WTC11 (cell line): ENCODE results near the gene NFATC2IP. TPM values are rescaled to one million over a fixed set of nuclear protein-coding genes. Genes with fewer than 3 reads are reported as not detected.

Source experiments
- ATAC-seq: fragments of 200-7000 bp; cut with Tn5 transposase; 2 replicates; pipeline ENCODE4 v1.10.0; 2021; ENCODE audit warnings: mild to moderate bottlenecking, moderate library complexity
- CTCF ChIA-PET: fragments of 300-600 bp; sonication (Branson Sonifier 250); formaldehyde crosslinking; loops from one replicate; lab custom pipeline; 2021; ENCODE audit warnings: antibody characterized with exemption; lab: Charles Lee
- POLR2A ChIA-PET: fragments of 350-600 bp; sonication (Branson Sonifier 250); formaldehyde crosslinking; loops from one replicate; lab custom pipeline; 2021; ENCODE audit warnings: antibody characterized with exemption; lab: Charles Lee
- DNase-seq: peaks from one replicate; pipeline ENCODE4 v3.0.0; 2021; ENCODE audit warnings: low spot score
- H3K27ac Mint-ChIP-seq: 2 replicates; pipeline ENCODE4 v1.8.0; 2021; ENCODE audit warnings: mixed read lengths
- H3K27me3 Mint-ChIP-seq: 2 replicates; pipeline ENCODE4 v1.8.0; 2021; ENCODE audit warnings: low read depth, mild to moderate bottlenecking, moderate library complexity, mixed read lengths
- H3K36me3 Mint-ChIP-seq: 2 replicates; pipeline ENCODE4 v1.8.0; 2021; ENCODE audit warnings: mixed read lengths
- H3K4me1 Mint-ChIP-seq: 2 replicates; pipeline ENCODE4 v1.8.0; 2022; ENCODE audit warnings: mixed read lengths
- H3K4me3 Mint-ChIP-seq: 2 replicates; pipeline ENCODE4 v1.8.0; 2021; ENCODE audit warnings: mild to moderate bottlenecking, moderate library complexity, mixed read lengths
- H3K9me3 Mint-ChIP-seq: 2 replicates; pipeline ENCODE4 v1.8.0; 2021; ENCODE audit warnings: mixed read lengths
- AR ChIP-seq: fragments of 250-450 bp; sonication (Bioruptor Pico); IDR thresholded peaks from 2 replicates; pipeline ENCODE4 v1.9.0; 2021; ENCODE audit warnings: mild to moderate bottlenecking
- ATF1 ChIP-seq: sonication (generic); formaldehyde crosslinking; IDR thresholded peaks from 2 replicates; pipeline ENCODE4 v1.8.1; 2023; ENCODE audit warnings: mild to moderate bottlenecking, moderate library complexity, missing genetic modification reagents
- ESRRA ChIP-seq: sonication (generic); formaldehyde crosslinking; IDR thresholded peaks from 2 replicates; pipeline ENCODE4 v1.8.1; 2022; ENCODE audit warnings: mild to moderate bottlenecking, missing genetic modification reagents, borderline replicate concordance
- GTF2I ChIP-seq: fragments of 250-450 bp; sonication (Bioruptor Pico); conservative IDR thresholded peaks from 2 replicates; pipeline ENCODE4 v1.4.0; 2021; ENCODE audit warnings: mild to moderate bottlenecking
- NFE2L1 ChIP-seq: sonication (generic); formaldehyde crosslinking; IDR thresholded peaks from 2 replicates; pipeline ENCODE4 v1.8.1; 2023; ENCODE audit warnings: missing genetic modification reagents
- RORB ChIP-seq: fragments of 250-450 bp; sonication (Bioruptor Pico); IDR thresholded peaks from 2 replicates; pipeline ENCODE4 v1.9.0; 2021; ENCODE audit warnings: mild to moderate bottlenecking
- SMAD4 ChIP-seq: sonication (generic); formaldehyde crosslinking; IDR thresholded peaks from 2 replicates; pipeline ENCODE4 v1.8.0; 2022; ENCODE audit warnings: mild to moderate bottlenecking, missing genetic modification reagents
- SP1 ChIP-seq: sonication (generic); formaldehyde crosslinking; conservative IDR thresholded peaks from 2 replicates; pipeline ENCODE4 v1.8.1; 2022; ENCODE audit warnings: missing genetic modification reagents
- TCF7 ChIP-seq: sonication (generic); formaldehyde crosslinking; IDR thresholded peaks from 2 replicates; pipeline ENCODE4 v1.8.0; 2022; ENCODE audit warnings: mild to moderate bottlenecking, low read depth, missing genetic modification reagents, moderate library complexity
- TEAD1 ChIP-seq: sonication (generic); formaldehyde crosslinking; IDR thresholded peaks from 2 replicates; pipeline ENCODE4 v1.8.0; 2022; ENCODE audit warnings: mild to moderate bottlenecking, missing genetic modification reagents
- ZMAT4 ChIP-seq: fragments of 250-450 bp; sonication (Bioruptor Pico); IDR thresholded peaks from 2 replicates; pipeline ENCODE4 v1.9.0; 2021; ENCODE audit warnings: mild to moderate bottlenecking
- ZNF121 ChIP-seq: sonication (generic); formaldehyde crosslinking; IDR thresholded peaks from 2 replicates; pipeline ENCODE4 v1.8.0; 2023; ENCODE audit warnings: missing genetic modification reagents
- ZNF396 ChIP-seq: fragments of 250-450 bp; sonication (Bioruptor Pico); IDR thresholded peaks from 2 replicates; pipeline ENCODE4 v1.8.0; 2021; ENCODE audit warnings: mild to moderate bottlenecking, moderate library complexity, borderline replicate concordance
- ZNF671 ChIP-seq: fragments of 250-450 bp; sonication (Bioruptor Pico); IDR thresholded peaks from 2 replicates; pipeline ENCODE4 v1.8.0; 2021; ENCODE audit warnings: mild to moderate bottlenecking
- total RNA-seq: library from RNA; stranded (reverse); gene quantifications from 3 replicates; pipeline ENCODE4 v1.2.3, GENCODE V29; 2021
- TF ChIP-seq, protein P1 (sequence below): sonication (generic); formaldehyde crosslinking; IDR thresholded peaks from 2 replicates; pipeline ENCODE4 v1.8.1; 2023; ENCODE audit warnings: mild to moderate bottlenecking, missing genetic modification reagents
- TF ChIP-seq, protein P2 (sequence below): sonication (generic); formaldehyde crosslinking; IDR thresholded peaks from 2 replicates; pipeline ENCODE4 v1.8.0; 2022; ENCODE audit warnings: mild to moderate bottlenecking, missing genetic modification reagents
- TF ChIP-seq, protein P3 (sequence below): fragments of 250-450 bp; sonication (Bioruptor Pico); IDR thresholded peaks from 2 replicates; pipeline ENCODE4 v1.9.0; 2021; ENCODE audit warnings: moderate library complexity, mild to moderate bottlenecking, inconsistent platforms, borderline replicate concordance
- TF ChIP-seq, protein P4 (sequence below): sonication (generic); formaldehyde crosslinking; IDR thresholded peaks from 2 replicates; pipeline ENCODE4 v1.8.0; 2023; ENCODE audit warnings: mild to moderate bottlenecking, missing genetic modification reagents
- TF ChIP-seq, protein P5 (sequence below): sonication (generic); formaldehyde crosslinking; IDR thresholded peaks from 2 replicates; pipeline ENCODE4 v1.8.0; 2022; ENCODE audit warnings: mild to moderate bottlenecking, missing genetic modification reagents

NFATC2IP gene
- total RNA-seq, 1 experiment from 2014 or later = 66.6 TPM

DNA sequence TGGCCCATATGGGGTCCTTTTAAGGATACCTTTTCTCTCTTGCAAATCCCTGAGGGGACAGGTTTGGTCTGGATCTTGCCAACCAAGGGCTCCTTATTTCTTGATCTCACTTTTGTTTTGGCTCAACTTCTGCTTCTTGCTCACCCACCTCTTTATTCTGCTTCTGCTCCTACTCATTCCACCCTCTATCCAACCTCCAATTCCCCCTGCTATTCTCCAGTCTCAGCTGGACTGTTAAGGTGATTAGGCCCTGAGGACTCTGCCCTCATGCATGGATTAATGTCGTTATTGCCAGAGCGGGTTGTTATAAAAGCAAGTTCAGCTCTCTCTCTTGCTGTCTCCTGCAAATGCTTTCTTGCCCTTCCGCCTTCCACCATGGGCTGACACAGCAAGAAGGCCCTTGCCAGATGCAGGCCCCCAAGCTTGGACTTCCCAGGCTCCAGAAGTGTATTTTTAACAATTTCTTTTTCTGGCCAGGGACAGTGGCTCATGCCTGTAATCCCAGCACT lies 63.9 kb downstream of the NFATC2IP start:
- Mint-ChIP-seq H3K4me1 (no peaks in the 10 kb centered on the region), H3K27ac (no peak overlapping the region), H3K4me3 (no peak overlapping the region), H3K9me3 (no peaks in the 10 kb centered on the region), H3K27me3 (no peaks in the 10 kb centered on the region), H3K36me3 (no peaks in the 10 kb centered on the region)
- TF ChIP-seq, protein P1, sequence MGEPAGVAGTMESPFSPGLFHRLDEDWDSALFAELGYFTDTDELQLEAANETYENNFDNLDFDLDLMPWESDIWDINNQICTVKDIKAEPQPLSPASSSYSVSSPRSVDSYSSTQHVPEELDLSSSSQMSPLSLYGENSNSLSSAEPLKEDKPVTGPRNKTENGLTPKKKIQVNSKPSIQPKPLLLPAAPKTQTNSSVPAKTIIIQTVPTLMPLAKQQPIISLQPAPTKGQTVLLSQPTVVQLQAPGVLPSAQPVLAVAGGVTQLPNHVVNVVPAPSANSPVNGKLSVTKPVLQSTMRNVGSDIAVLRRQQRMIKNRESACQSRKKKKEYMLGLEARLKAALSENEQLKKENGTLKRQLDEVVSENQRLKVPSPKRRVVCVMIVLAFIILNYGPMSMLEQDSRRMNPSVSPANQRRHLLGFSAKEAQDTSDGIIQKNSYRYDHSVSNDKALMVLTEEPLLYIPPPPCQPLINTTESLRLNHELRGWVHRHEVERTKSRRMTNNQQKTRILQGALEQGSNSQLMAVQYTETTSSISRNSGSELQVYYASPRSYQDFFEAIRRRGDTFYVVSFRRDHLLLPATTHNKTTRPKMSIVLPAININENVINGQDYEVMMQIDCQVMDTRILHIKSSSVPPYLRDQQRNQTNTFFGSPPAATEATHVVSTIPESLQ (CRISPR knock-in tag) = no peak
- no peak for TF ChIP-seq SMAD4 (CRISPR knock-in tag)
- no peak for TF ChIP-seq ZNF121 (CRISPR knock-in tag)
- no peak for TF ChIP-seq ZMAT4
- TF ChIP-seq, protein P2, sequence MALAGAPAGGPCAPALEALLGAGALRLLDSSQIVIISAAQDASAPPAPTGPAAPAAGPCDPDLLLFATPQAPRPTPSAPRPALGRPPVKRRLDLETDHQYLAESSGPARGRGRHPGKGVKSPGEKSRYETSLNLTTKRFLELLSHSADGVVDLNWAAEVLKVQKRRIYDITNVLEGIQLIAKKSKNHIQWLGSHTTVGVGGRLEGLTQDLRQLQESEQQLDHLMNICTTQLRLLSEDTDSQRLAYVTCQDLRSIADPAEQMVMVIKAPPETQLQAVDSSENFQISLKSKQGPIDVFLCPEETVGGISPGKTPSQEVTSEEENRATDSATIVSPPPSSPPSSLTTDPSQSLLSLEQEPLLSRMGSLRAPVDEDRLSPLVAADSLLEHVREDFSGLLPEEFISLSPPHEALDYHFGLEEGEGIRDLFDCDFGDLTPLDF (CRISPR knock-in tag) = no peak
- no peak for TF ChIP-seq SP1
- TF ChIP-seq TEAD1 (CRISPR knock-in tag) = no peak
- TF ChIP-seq ATF1 (CRISPR knock-in tag) = no peak
- TF ChIP-seq, protein P3, sequence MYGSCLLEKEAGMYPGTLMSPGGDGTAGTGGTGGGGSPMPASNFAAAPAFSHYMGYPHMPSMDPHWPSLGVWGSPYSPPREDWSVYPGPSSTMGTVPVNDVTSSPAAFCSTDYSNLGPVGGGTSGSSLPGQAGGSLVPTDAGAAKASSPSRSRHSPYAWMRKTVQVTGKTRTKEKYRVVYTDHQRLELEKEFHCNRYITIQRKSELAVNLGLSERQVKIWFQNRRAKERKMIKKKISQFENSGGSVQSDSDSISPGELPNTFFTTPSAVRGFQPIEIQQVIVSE (CRISPR knock-in tag) = no peak
- no peak for TF ChIP-seq ZNF396 (CRISPR knock-in tag)
- TF ChIP-seq NFE2L1 (CRISPR knock-in tag) = no peak
- TF ChIP-seq RORB (CRISPR knock-in tag) = no peak
- no peak for TF ChIP-seq ZNF671
- TF ChIP-seq, protein P4, sequence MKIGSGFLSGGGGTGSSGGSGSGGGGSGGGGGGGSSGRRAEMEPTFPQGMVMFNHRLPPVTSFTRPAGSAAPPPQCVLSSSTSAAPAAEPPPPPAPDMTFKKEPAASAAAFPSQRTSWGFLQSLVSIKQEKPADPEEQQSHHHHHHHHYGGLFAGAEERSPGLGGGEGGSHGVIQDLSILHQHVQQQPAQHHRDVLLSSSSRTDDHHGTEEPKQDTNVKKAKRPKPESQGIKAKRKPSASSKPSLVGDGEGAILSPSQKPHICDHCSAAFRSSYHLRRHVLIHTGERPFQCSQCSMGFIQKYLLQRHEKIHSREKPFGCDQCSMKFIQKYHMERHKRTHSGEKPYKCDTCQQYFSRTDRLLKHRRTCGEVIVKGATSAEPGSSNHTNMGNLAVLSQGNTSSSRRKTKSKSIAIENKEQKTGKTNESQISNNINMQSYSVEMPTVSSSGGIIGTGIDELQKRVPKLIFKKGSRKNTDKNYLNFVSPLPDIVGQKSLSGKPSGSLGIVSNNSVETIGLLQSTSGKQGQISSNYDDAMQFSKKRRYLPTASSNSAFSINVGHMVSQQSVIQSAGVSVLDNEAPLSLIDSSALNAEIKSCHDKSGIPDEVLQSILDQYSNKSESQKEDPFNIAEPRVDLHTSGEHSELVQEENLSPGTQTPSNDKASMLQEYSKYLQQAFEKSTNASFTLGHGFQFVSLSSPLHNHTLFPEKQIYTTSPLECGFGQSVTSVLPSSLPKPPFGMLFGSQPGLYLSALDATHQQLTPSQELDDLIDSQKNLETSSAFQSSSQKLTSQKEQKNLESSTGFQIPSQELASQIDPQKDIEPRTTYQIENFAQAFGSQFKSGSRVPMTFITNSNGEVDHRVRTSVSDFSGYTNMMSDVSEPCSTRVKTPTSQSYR (CRISPR knock-in tag) = no peak
- TF ChIP-seq TCF7 = no peak
- TF ChIP-seq ESRRA = no peak
- TF ChIP-seq GTF2I (CRISPR knock-in tag) = no peak
- no peak for TF ChIP-seq AR
- TF ChIP-seq, protein P5, sequence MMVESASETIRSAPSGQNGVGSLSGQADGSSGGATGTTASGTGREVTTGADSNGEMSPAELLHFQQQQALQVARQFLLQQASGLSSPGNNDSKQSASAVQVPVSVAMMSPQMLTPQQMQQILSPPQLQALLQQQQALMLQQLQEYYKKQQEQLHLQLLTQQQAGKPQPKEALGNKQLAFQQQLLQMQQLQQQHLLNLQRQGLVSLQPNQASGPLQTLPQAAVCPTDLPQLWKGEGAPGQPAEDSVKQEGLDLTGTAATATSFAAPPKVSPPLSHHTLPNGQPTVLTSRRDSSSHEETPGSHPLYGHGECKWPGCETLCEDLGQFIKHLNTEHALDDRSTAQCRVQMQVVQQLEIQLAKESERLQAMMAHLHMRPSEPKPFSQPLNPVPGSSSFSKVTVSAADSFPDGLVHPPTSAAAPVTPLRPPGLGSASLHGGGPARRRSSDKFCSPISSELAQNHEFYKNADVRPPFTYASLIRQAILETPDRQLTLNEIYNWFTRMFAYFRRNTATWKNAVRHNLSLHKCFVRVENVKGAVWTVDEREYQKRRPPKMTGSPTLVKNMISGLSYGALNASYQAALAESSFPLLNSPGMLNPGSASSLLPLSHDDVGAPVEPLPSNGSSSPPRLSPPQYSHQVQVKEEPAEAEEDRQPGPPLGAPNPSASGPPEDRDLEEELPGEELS (CRISPR knock-in tag) = no peak
- DNase-seq = no peak
- POLR2A ChIA-PET = no interaction called here
- CTCF ChIA-PET = interaction anchor here (0.7 kb wide), 1 partner anchor 979 kb away, joined by 4 read pairs; no protein-coding TSS in a partner anchor
- ATAC-seq = no peak

Other genes with a start within 250 kb of the NFATC2IP start
- 728 to 868 TPM (median 730 TPM) in 3 replicates for gene EIF3C, start 239.5 kb upstream of the NFATC2IP start, total RNA-seq
- gene NPIPB9, start 199.2 kb upstream of the NFATC2IP start, total RNA-seq = 1.4 to 2.5 TPM (median 1.5 TPM) in 3 replicates
- gene ATXN2L, start 127.9 kb upstream of the NFATC2IP start, total RNA-seq = 210 to 243 TPM (median 225 TPM) in 3 replicates
- 233 to 296 TPM (median 252 TPM) in 3 replicates for gene TUFM, start 104.6 kb upstream of the NFATC2IP start, total RNA-seq
- 51.6 to 55.3 TPM (median 53.1 TPM) in 3 replicates for gene SH2B1, start 87.1 kb upstream of the NFATC2IP start, total RNA-seq
- 4.7 to 6.4 TPM (median 5.6 TPM) in 3 replicates for gene ATP2A1, start 72.4 kb upstream of the NFATC2IP start, total RNA-seq
- 16.5 to 24.0 TPM (median 22.6 TPM) in 3 replicates for gene RABEP2, start 25.7 kb upstream of the NFATC2IP start, total RNA-seq
- 0.90 to 2.5 TPM (median 2.5 TPM) in 3 replicates for gene CD19, start 19.0 kb upstream of the NFATC2IP start, total RNA-seq
- gene SPNS1, start 23.8 kb downstream of the NFATC2IP start, total RNA-seq = 52.4 to 64.4 TPM (median 54.0 TPM) in 3 replicates
- 2.0 to 5.6 TPM (median 3.5 TPM) in 3 replicates for gene LAT, start 34.1 kb downstream of the NFATC2IP start, total RNA-seq